Osteoblast (primary cell): ENCODE measurements around the gene GPATCH4. TPM values are rescaled to one million over a fixed set of nuclear protein-coding genes. Genes with fewer than 3 reads are reported as not detected.

Source experiments
- DNase-seq: peaks from one replicate; pipeline ENCODE4 v3.0.0; 2011; ENCODE audit warnings: low spot score, mixed read lengths; ENCODE audit not compliant: insufficient read length; ENCODE audit errors: missing footprints
- H2AFZ ChIP-seq: 2 replicates; pipeline ENCODE4 v1.6.0; 2011; ENCODE audit warnings: mild to moderate bottlenecking, low read length
- H3K27ac ChIP-seq: 2 replicates; pipeline ENCODE4 v1.5.1; 2011; ENCODE audit warnings: mild to moderate bottlenecking, low read depth, low read length, moderate library complexity
- H3K27me3 ChIP-seq: 2 replicates; pipeline ENCODE4 v1.6.0; 2012; ENCODE audit warnings: mild to moderate bottlenecking, control low read depth, inconsistent platforms, low read length, moderate library complexity; ENCODE audit not compliant: insufficient read depth
- H3K36me3 ChIP-seq: 2 replicates; pipeline ENCODE4 v1.5.1; 2011; ENCODE audit warnings: mild to moderate bottlenecking, low read length, control low read depth, moderate library complexity; ENCODE audit not compliant: insufficient read depth
- H3K4me1 ChIP-seq: 2 replicates; pipeline ENCODE4 v1.5.1; 2011; ENCODE audit warnings: mild to moderate bottlenecking, low read length, control low read depth, moderate library complexity; ENCODE audit not compliant: insufficient read depth
- H3K4me2 ChIP-seq: 2 replicates; pipeline ENCODE4 v1.6.0; 2011; ENCODE audit warnings: mild to moderate bottlenecking, low read length; ENCODE audit not compliant: insufficient read depth
- H3K4me3 ChIP-seq: fragments of 200-600 bp; sonication (generic); 3 replicates; pipeline ENCODE4 v1.5.1; 2012; ENCODE audit warnings: mild to moderate bottlenecking, low read length, inconsistent platforms; ENCODE audit not compliant: insufficient read depth
- H3K79me2 ChIP-seq: 2 replicates; pipeline ENCODE4 v1.6.0; 2012; ENCODE audit warnings: mild to moderate bottlenecking, low read length, control low read depth, inconsistent platforms; ENCODE audit not compliant: insufficient read depth
- H3K9me3 ChIP-seq: 2 replicates; pipeline ENCODE4 v1.5.1; 2011; ENCODE audit warnings: low read depth, low read length, control low read depth
- H4K20me1 ChIP-seq: 2 replicates; pipeline ENCODE4 v1.6.0; 2012; ENCODE audit warnings: mild to moderate bottlenecking, low read length, control low read depth; ENCODE audit not compliant: insufficient read depth
- total RNA-seq: library from RNA; depleted of rRNA; stranded (reverse); fragments of >200 nt; gene quantifications from 2 replicates; pipeline ENCODE4 v1.2.3, GENCODE V29; 2012
- TF ChIP-seq, protein P1 (sequence below): IDR thresholded peaks from 2 replicates; pipeline ENCODE4 v1.5.1; 2011; ENCODE audit warnings: mild to moderate bottlenecking, low read depth, low read length, moderate library complexity; ENCODE audit errors: extremely low read depth

Gene GPATCH4
- total RNA-seq, 1 donor, result 8.0 TPM

- peaks cover 17% of the 10 kb centered on the region for H3K4me1 ChIP-seq
- peaks cover 16% of the 10 kb centered on the region for H3K36me3 ChIP-seq
- no peaks in the 10 kb centered on the region for H3K9me3 ChIP-seq
These were observed 29.9 kb downstream of the GPATCH4 start for GRCh38 chr1:156571261-156571852.

GRCh38 chr1:156566436-156566835 is 34.8 kb downstream of the GPATCH4 start:
- TF ChIP-seq, protein P1, sequence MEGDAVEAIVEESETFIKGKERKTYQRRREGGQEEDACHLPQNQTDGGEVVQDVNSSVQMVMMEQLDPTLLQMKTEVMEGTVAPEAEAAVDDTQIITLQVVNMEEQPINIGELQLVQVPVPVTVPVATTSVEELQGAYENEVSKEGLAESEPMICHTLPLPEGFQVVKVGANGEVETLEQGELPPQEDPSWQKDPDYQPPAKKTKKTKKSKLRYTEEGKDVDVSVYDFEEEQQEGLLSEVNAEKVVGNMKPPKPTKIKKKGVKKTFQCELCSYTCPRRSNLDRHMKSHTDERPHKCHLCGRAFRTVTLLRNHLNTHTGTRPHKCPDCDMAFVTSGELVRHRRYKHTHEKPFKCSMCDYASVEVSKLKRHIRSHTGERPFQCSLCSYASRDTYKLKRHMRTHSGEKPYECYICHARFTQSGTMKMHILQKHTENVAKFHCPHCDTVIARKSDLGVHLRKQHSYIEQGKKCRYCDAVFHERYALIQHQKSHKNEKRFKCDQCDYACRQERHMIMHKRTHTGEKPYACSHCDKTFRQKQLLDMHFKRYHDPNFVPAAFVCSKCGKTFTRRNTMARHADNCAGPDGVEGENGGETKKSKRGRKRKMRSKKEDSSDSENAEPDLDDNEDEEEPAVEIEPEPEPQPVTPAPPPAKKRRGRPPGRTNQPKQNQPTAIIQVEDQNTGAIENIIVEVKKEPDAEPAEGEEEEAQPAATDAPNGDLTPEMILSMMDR, result no peak
- Histone ChIP-seq H3K36me3 (peaks cover 46% of the 10 kb centered on the region), H3K4me3 (no peak overlapping the region), H4K20me1 (no peaks in the 10 kb centered on the region), H3K27me3 (no peaks in the 10 kb centered on the region), H3K9me3 (no peaks in the 10 kb centered on the region), H3K27ac (no peak overlapping the region), H3K79me2 (peaks cover 16% of the 10 kb centered on the region), H3K4me2 (no peak overlapping the region), H2AFZ (no peak overlapping the region), H3K4me1 (peaks cover 8% of the 10 kb centered on the region)
- DNase-seq, result no peak

More at GRCh38 chr1:156571261-156571852, 29.9 kb downstream of the GPATCH4 start:
- peak; percentile 96 for DNase-seq
- peaks cover 18% of the 10 kb centered on the region for H3K27me3 ChIP-seq
- peak overlapping the region; percentile 81 for H3K4me3 ChIP-seq
- TF ChIP-seq, protein P1, result no peak
- H3K27ac ChIP-seq, result peak overlapping the region; percentile 72
- H4K20me1 ChIP-seq, result no peaks in the 10 kb centered on the region
- H3K79me2 ChIP-seq, result peaks cover 16% of the 10 kb centered on the region
- H2AFZ ChIP-seq, result peak overlapping the region; percentile 71
- peak overlapping the region; percentile 89 for H3K4me2 ChIP-seq

DNA sequence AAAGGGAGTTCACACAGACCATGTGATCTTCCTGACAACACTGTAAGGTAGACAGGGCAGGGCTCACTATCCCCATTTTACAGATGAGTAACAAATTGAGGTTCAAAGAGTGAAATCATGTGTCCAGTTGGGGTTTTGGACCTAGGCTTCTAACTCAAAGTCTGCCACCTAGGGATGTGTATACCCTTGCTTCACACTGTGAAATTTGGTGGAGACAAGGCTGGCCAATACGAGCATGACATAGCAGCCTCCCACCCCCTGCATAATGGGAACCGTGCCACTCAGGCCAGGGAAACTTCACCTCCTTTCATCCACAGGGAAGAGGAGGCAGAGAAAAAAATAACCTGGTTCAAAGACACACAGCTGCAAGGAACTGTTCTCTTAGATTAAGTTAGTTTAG is 35.8 kb downstream of the GPATCH4 start:
- no peaks in the 10 kb centered on the region for H4K20me1 ChIP-seq
- no peak for DNase-seq
- no peak overlapping the region for H2AFZ ChIP-seq
- TF ChIP-seq, protein P1, result no peak
- no peaks in the 10 kb centered on the region for H3K9me3 ChIP-seq
- no peak overlapping the region for H3K27ac ChIP-seq
- H3K4me3 ChIP-seq, result no peak overlapping the region
- no peaks in the 10 kb centered on the region for H3K27me3 ChIP-seq
- peaks cover 12% of the 10 kb centered on the region for H3K79me2 ChIP-seq
- peaks cover 52% of the 10 kb centered on the region for H3K36me3 ChIP-seq
- no peak overlapping the region for H3K4me2 ChIP-seq
- H3K4me1 ChIP-seq, result no peaks in the 10 kb centered on the region

GRCh38 chr1:156560585-156561163 is 40.6 kb downstream of the GPATCH4 start:
- DNase-seq, result no peak
- Histone ChIP-seq H3K36me3 (peaks cover 54% of the 10 kb centered on the region), H3K27me3 (no peaks in the 10 kb centered on the region), H3K4me2 (no peak overlapping the region), H2AFZ (no peak overlapping the region), H3K4me3 (no peak overlapping the region), H3K4me1 (no peaks in the 10 kb centered on the region), H3K79me2 (no peaks in the 10 kb centered on the region), H3K9me3 (no peaks in the 10 kb centered on the region), H4K20me1 (no peaks in the 10 kb centered on the region), H3K27ac (no peak overlapping the region)
- TF ChIP-seq, protein P1, result no peak
